ENCODE measurements around the gene DDX24. TPM values are rescaled to one million over a fixed set of nuclear protein-coding genes. Genes with fewer than 3 reads are reported as not detected.

DDX24 gene, protein sequence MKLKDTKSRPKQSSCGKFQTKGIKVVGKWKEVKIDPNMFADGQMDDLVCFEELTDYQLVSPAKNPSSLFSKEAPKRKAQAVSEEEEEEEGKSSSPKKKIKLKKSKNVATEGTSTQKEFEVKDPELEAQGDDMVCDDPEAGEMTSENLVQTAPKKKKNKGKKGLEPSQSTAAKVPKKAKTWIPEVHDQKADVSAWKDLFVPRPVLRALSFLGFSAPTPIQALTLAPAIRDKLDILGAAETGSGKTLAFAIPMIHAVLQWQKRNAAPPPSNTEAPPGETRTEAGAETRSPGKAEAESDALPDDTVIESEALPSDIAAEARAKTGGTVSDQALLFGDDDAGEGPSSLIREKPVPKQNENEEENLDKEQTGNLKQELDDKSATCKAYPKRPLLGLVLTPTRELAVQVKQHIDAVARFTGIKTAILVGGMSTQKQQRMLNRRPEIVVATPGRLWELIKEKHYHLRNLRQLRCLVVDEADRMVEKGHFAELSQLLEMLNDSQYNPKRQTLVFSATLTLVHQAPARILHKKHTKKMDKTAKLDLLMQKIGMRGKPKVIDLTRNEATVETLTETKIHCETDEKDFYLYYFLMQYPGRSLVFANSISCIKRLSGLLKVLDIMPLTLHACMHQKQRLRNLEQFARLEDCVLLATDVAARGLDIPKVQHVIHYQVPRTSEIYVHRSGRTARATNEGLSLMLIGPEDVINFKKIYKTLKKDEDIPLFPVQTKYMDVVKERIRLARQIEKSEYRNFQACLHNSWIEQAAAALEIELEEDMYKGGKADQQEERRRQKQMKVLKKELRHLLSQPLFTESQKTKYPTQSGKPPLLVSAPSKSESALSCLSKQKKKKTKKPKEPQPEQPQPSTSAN
- 100 to 1,000 TPM; 107 to 134 (median 108) TPM for total RNA-seq

DNA sequence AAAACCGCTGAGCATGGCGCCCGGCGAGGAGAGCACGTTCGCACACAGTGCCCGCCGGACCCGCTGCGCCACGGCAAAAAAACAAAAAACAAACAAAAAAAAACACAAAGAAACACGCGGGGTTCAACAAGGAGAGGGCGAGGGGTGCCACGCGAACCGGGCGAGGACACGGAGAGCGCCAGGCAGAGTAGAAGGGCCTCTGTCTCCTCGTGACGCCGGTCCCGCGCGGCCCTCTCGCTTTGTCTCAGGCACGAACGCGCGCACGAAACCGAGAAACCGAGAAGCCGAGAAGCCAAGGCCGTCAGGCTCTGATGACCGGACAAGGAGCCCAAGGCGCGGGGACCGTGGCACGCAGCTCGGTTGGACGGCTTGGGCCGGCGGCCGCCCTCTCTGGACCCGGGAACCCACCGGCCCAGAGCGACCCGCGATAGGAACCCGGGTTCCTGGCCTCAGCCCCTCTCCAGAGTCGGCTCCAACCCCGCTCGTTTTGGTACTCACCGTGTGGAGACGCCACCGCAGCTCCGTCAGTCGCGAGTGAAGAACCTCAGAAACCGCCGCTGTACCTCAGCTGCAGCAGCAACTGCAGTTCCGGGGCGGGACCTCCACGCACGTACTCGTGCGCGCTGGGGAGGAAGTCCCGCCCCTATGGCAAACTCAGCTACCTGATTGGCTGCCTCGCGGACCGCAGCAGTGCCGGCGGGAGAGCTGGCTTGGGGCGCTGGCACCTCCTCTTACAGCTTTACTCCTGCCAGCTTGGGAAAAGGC, at the start of gene DDX24, which contains the start of gene IFI27L1:
Gene DDX24 (minus strand): TSS at position 582 of the 765 bp plus-strand sequence. CDS start 1,460 bp downstream, outside the sequence.
Gene IFI27L1 (plus strand): TSS at position 690 of the 765 bp plus-strand sequence. CDS start 15,628 bp downstream, outside the sequence.
- Histone ChIP-seq H3K27me3 (no peaks in the 10 kb centered on the region), H3K4me1 (peaks cover 49% of the 10 kb centered on the region), H3K36me3 (peaks cover 6% of the 10 kb centered on the region), H3K4me3 (peak within 1 kb of the TSS; percentile 100), H3K9me3 (no peaks in the 10 kb centered on the region), H3K27ac (peak within 1 kb of the TSS; percentile 97)
- TF ChIP-seq POLR2AphosphoS5 (IDR thresholded peaks at IDR 0.05) = peak; percentile 84 to 89 (median 89)
- TF ChIP-seq EP300 (IDR thresholded peaks at IDR 0.05) = no peak
- peak; percentile 76 to 91 for TF ChIP-seq POLR2A (IDR thresholded peaks at IDR 0.05)
- DNase-seq (ENCODE audit: low spot score in 2 of 2) = peak; percentile 97 to 98
- under 1% methylated on average over 49 of the region's 77 CpGs for WGBS

DNA sequence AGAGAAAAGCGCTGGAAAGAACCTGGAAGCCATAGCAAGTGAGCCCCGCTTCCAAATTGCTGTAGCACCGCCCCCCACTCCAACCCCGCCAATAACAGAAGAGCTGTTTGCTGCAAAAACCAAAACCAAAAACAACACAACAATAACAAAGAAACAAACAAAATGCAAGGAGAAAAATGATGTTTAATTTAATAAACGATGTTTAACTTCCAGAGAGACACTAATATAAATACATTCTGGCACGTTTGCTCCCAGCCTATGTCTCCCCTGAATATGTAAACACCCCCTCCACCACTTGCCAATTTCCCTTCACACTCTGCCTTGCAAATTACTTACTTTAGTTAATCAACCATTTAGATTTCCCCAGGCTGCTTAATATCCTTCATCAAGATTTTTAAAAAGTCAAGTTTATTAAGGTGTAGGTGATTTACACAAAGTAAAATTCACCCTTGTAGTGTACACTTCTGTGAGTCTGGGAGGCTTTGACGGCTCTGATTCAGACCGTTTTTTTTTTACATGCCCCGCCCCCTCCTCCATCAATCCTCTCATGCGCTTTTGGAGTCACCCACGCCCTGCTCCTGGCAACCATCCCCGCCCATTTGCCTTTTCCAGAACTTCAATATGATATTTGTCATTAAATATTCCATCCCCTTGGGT, 48.9 kb upstream of the DDX24 start:
- Histone ChIP-seq H3K4me1 (peaks cover 22% of the 10 kb centered on the region), H3K27me3 (no peaks in the 10 kb centered on the region), H3K9me3 (no peaks in the 10 kb centered on the region), H3K27ac (peak overlapping the region; percentile 56), H3K4me3 (peak overlapping the region; percentile 49), H3K36me3 (no peaks in the 10 kb centered on the region)
- DNase-seq (ENCODE audit: low spot score in 2 of 2) = peak in 1 of 2 donors; percentile 79
- TF ChIP-seq EP300 (IDR thresholded peaks at IDR 0.05) (no peak), POLR2AphosphoS5 (IDR thresholded peaks at IDR 0.05) (no peak), POLR2A (IDR thresholded peaks at IDR 0.05) (no peak)
- TF ChIP-seq, protein P1, sequence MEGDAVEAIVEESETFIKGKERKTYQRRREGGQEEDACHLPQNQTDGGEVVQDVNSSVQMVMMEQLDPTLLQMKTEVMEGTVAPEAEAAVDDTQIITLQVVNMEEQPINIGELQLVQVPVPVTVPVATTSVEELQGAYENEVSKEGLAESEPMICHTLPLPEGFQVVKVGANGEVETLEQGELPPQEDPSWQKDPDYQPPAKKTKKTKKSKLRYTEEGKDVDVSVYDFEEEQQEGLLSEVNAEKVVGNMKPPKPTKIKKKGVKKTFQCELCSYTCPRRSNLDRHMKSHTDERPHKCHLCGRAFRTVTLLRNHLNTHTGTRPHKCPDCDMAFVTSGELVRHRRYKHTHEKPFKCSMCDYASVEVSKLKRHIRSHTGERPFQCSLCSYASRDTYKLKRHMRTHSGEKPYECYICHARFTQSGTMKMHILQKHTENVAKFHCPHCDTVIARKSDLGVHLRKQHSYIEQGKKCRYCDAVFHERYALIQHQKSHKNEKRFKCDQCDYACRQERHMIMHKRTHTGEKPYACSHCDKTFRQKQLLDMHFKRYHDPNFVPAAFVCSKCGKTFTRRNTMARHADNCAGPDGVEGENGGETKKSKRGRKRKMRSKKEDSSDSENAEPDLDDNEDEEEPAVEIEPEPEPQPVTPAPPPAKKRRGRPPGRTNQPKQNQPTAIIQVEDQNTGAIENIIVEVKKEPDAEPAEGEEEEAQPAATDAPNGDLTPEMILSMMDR (IDR thresholded peaks at IDR 0.05) = no peak
- under 1% methylated on average over 12 of the region's 12 CpGs for WGBS

DNA sequence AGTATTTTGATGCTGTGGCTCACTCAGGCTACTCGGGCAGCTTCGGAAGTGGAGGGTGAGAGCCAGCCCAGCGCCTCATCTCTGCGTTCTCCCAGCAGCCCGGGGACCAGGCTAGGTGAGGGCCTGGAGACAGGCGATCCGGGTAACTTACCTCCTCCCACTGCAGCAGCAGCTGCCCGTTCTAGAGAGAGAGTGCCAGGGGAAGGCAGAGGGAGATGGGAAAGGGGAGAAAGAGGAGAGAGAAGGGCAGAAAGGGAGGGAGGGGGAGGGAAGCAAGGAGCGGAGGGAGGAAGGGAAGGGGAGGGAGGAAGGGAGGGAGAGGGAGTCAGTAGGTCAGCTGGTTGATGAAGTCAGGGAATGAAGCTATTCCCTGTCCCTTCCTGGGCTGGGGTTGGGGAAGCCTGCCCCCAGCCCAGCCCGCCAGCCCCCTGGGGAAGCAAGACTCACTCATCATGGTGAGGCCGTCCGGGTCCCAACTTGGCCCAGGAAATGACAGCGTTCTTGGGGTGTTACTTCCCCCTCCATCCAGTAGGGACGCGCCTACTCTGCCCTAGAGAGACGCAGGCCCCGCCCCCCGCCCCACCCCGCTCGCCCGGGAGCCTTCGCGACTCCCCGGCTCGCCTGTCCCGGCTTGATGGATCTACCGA, 48.2 kb upstream of the DDX24 start, which contains the start of gene IFI27L2:
Gene IFI27L2 (minus strand): TSS at position 494 of the 647 bp plus-strand sequence. CDS start 40 bp downstream, at position 454.
- TF ChIP-seq, protein P1 (IDR thresholded peaks at IDR 0.05) = peak in 1 of 2 donors; percentile 33
- TF ChIP-seq EP300 (IDR thresholded peaks at IDR 0.05) = no peak
- TF ChIP-seq POLR2A (IDR thresholded peaks at IDR 0.05) = no peak
- TF ChIP-seq POLR2AphosphoS5 (IDR thresholded peaks at IDR 0.05) = no peak
- DNase-seq (ENCODE audit: low spot score in 2 of 2) = peak; percentile 85 to 86

DNA sequence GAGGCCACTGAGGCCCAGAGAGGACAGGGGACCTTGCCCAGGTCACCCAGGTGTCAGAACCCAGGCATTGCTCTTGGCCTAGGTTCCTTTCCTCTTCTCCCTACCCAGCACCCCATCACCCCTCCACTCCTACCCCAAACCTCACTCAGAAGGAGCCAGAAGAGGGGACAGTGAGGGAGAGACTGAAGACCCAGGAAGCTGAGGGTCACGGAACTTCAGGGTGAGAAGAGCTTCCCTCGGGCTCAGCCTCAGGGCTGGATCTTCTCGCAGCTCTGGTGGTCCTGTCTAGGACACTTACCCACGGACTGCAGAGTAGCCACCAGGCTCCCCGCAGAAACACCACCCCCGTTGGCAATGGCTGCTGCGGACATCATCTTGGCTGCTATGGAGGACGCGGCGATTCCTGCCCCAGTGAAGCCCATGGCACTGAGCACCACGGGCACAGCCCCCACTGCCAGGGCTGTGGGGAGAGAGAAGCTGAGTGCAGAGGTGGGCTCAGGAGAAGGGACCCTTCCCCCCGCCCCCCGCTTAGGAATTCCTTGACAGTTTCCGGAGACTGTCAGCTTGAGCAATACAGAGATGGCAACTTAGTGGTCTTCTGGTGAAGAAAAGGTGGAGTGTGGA, 47.3 kb upstream of the DDX24 start:
- Histone ChIP-seq H3K4me1 (peaks cover 22% of the 10 kb centered on the region), H3K4me3 (no peak overlapping the region), H3K27ac (no peak overlapping the region), H3K36me3 (no peaks in the 10 kb centered on the region), H3K27me3 (no peaks in the 10 kb centered on the region), H3K9me3 (no peaks in the 10 kb centered on the region)
- DNase-seq (ENCODE audit: low spot score in 2 of 2) = peak in 1 of 2 donors; percentile 71
- TF ChIP-seq POLR2AphosphoS5 (IDR thresholded peaks at IDR 0.05) (no peak), EP300 (IDR thresholded peaks at IDR 0.05) (no peak), POLR2A (IDR thresholded peaks at IDR 0.05) (no peak)
- TF ChIP-seq, protein P1 (IDR thresholded peaks at IDR 0.05) = no peak
- 90% methylated on average over 10 of the region's 14 CpGs for WGBS

More for the DNA sequence above, 48.2 kb upstream of the DDX24 start, which contains the start of gene IFI27L2:
- no peaks in the 10 kb centered on the region for H3K27me3 ChIP-seq
- no peaks in the 10 kb centered on the region for H3K9me3 ChIP-seq
- peak within 1 kb of the TSS; percentile 49 for H3K4me3 ChIP-seq
- H3K36me3 ChIP-seq = no peaks in the 10 kb centered on the region
- H3K27ac ChIP-seq = peak within 1 kb of the TSS; percentile 56
- H3K4me1 ChIP-seq = peaks cover 22% of the 10 kb centered on the region
- 2% methylated on average over 12 of the region's 27 CpGs for WGBS

All from suprapubic skin (tissue), 4 donors.